Suprapubic skin (tissue), 4 donors: ENCODE data around the gene SLC6A19. TPM values are rescaled to one million over a fixed set of nuclear protein-coding genes. Genes with fewer than 3 reads are reported as not detected.
A peak's percentile ranks its signal among the peaks of the same experiment; 100 is the strongest.

ENCODE experiments used
- DNase-seq, 2 donors: peaks; one replicate each; pipeline ENCODE4 v3.0.0-alpha.2; 2019; ENCODE audit warnings: low spot score in 2 of 2
- H3K27ac ChIP-seq: fragments of 200-600 bp; sonication (generic); one replicate; pipeline ENCODE4 v1.5.1; 2019
- H3K27me3 ChIP-seq: fragments of 200-600 bp; sonication (generic); one replicate; pipeline ENCODE4 v1.5.1; 2019
- H3K36me3 ChIP-seq: fragments of 200-600 bp; sonication (generic); one replicate; pipeline ENCODE4 v1.5.1; 2019
- H3K4me1 ChIP-seq: fragments of 200-600 bp; sonication (generic); one replicate; pipeline ENCODE4 v1.5.1; 2019
- H3K4me3 ChIP-seq: fragments of 200-600 bp; sonication (generic); one replicate; pipeline ENCODE4 v1.5.1; 2019; ENCODE audit warnings: mild to moderate bottlenecking
- H3K9me3 ChIP-seq: fragments of 200-600 bp; sonication (generic); one replicate; pipeline ENCODE4 v1.5.1; 2019
- CTCF ChIP-seq, 2 donors: fragments of 200-600 bp in 1 of 2; fragments of 450-650 bp in 1 of 2; sonication (generic) in 1 of 2; IDR thresholded peaks; one replicate each; pipeline ENCODE4 v1.5.1; 2016 to 2019; ENCODE audit warnings: antibody characterized with exemption in 2 of 2, mild to moderate bottlenecking in 1 of 2, moderate library complexity in 1 of 2
- EP300 ChIP-seq: sonication (generic); formaldehyde crosslinking; IDR thresholded peaks from one replicate; pipeline ENCODE4 v1.6.1; 2017; ENCODE audit warnings: antibody characterized with exemption
- POLR2A ChIP-seq, 2 donors: fragments of 450-650 bp; IDR thresholded peaks; one replicate each; pipeline ENCODE4 v1.6.1; 2017; ENCODE audit warnings: antibody characterized with exemption in 2 of 2, mild to moderate bottlenecking in 2 of 2, moderate library complexity in 2 of 2
- POLR2AphosphoS5 ChIP-seq, 3 donors: sonication (generic); formaldehyde crosslinking; IDR thresholded peaks; one replicate each; pipeline ENCODE4 v1.6.1; 2017; ENCODE audit warnings: antibody characterized with exemption in 3 of 3
- WGBS: methylation state at CpG from one replicate; pipeline ENCODE4 v1.1.5; 2018; 5-methylcytosine and 5-hydroxymethylcytosine counted together
- total RNA-seq, 4 donors: library from RNA; depleted of rRNA; stranded (reverse); fragments of >200 nt; gene quantifications; one replicate each; pipeline ENCODE4 v1.1.0, GENCODE V29; 2016

The SLC6A19 gene
- total RNA-seq, 4 donors from 2014 or later = 0.23 TPM; not detected in 3

- no peak for DNase-seq
- TF ChIP-seq POLR2AphosphoS5 (IDR thresholded peaks at IDR 0.05) (no peak), POLR2A (IDR thresholded peaks at IDR 0.05) (no peak), CTCF (IDR thresholded peaks at IDR 0.05) (no peak), EP300 (no peak)
- 52% methylated on average over 4 of the region's 4 CpGs for WGBS
- H3K4me1 ChIP-seq = peaks cover 15% of the 10 kb centered on the region
- H3K27me3 ChIP-seq = peaks cover 7% of the 10 kb centered on the region
- no peaks in the 10 kb centered on the region for H3K9me3 ChIP-seq
- no peak overlapping the region for H3K27ac ChIP-seq
- no peak overlapping the region for H3K4me3 ChIP-seq
- H3K36me3 ChIP-seq = no peaks in the 10 kb centered on the region
Observed at GRCh38 chr5:1167361-1167727, 34.1 kb upstream of the SLC6A19 start.

GRCh38 chr5:1167728-1168709, 33.4 kb upstream of the SLC6A19 start:
- Histone ChIP-seq H3K27ac (no peak overlapping the region), H3K4me1 (peaks cover 10% of the 10 kb centered on the region), H3K27me3 (peaks cover 3% of the 10 kb centered on the region), H3K4me3 (no peak overlapping the region), H3K36me3 (no peaks in the 10 kb centered on the region), H3K9me3 (no peaks in the 10 kb centered on the region)
- 36% methylated on average over 12 of the region's 28 CpGs for WGBS
- TF ChIP-seq POLR2A (IDR thresholded peaks at IDR 0.05) (no peak), CTCF (IDR thresholded peaks at IDR 0.05) (peak; percentile 58 to 70), POLR2AphosphoS5 (IDR thresholded peaks at IDR 0.05) (no peak)
- DNase-seq = peak in 1 of 2 donors; percentile 80

- no peaks in the 10 kb centered on the region for H3K9me3 ChIP-seq
- no peak overlapping the region for H3K4me3 ChIP-seq
- no peak overlapping the region for H3K27ac ChIP-seq
- no peak for DNase-seq
- no peaks in the 10 kb centered on the region for H3K36me3 ChIP-seq
- WGBS = 69% methylated on average over 10 of the region's 16 CpGs
- peaks cover 3% of the 10 kb centered on the region for H3K27me3 ChIP-seq
- H3K4me1 ChIP-seq = peaks cover 10% of the 10 kb centered on the region
- no peak for TF ChIP-seq POLR2AphosphoS5 (IDR thresholded peaks at IDR 0.05)
- TF ChIP-seq CTCF (IDR thresholded peaks at IDR 0.05) = no peak
- TF ChIP-seq POLR2A (IDR thresholded peaks at IDR 0.05) = no peak
- TF ChIP-seq EP300 = no peak
Observed at GRCh38 chr5:1168796-1169195, 32.6 kb upstream of the SLC6A19 start.

GRCh38 chr5:1169211-1170115, 31.9 kb upstream of the SLC6A19 start:
- no peaks in the 10 kb centered on the region for H3K9me3 ChIP-seq
- H3K4me1 ChIP-seq = peaks cover 10% of the 10 kb centered on the region
- no peaks in the 10 kb centered on the region for H3K36me3 ChIP-seq
- H3K27me3 ChIP-seq = peaks cover 3% of the 10 kb centered on the region
- TF ChIP-seq POLR2A (IDR thresholded peaks at IDR 0.05) (no peak), POLR2AphosphoS5 (IDR thresholded peaks at IDR 0.05) (no peak), EP300 (no peak)
- no peak for DNase-seq
- 92% methylated on average over 12 of the region's 33 CpGs for WGBS
- no peak overlapping the region for H3K27ac ChIP-seq
- no peak overlapping the region for H3K4me3 ChIP-seq

GRCh38 chr5:1171340-1171941, 30.0 kb upstream of the SLC6A19 start:
- Histone ChIP-seq H3K36me3 (no peaks in the 10 kb centered on the region), H3K9me3 (no peaks in the 10 kb centered on the region), H3K4me3 (no peak overlapping the region), H3K27me3 (peaks cover 3% of the 10 kb centered on the region), H3K4me1 (peaks cover 10% of the 10 kb centered on the region), H3K27ac (no peak overlapping the region)
- TF ChIP-seq CTCF (IDR thresholded peaks at IDR 0.05) = no peak
- TF ChIP-seq POLR2AphosphoS5 (IDR thresholded peaks at IDR 0.05) = no peak
- no peak for TF ChIP-seq EP300
- TF ChIP-seq POLR2A (IDR thresholded peaks at IDR 0.05) = no peak
- WGBS = 72% methylated on average over 13 of the region's 15 CpGs
- no peak for DNase-seq
